ENCODE measurements around the gene ACSM6. TPM values are rescaled to one million over a fixed set of nuclear protein-coding genes. Genes with fewer than 3 reads are reported as not detected.
"Not testable (repeated sequence)": the region's sequence is repeated elsewhere in the genome, so short reads cannot be mapped to it uniquely, and the experiment has no call there.

The ACSM6 gene
- total RNA-seq, 3 donors from 2014 or later = 0.66 TPM; not detected in 2

GRCh38 chr10:95229724-95230627 is 35.9 kb downstream of the ACSM6 start:
- Histone ChIP-seq H3K4me3 (peak overlapping the region in 2 of 3 donors; percentile 53 to 57), H3K27ac (peak overlapping the region in 1 of 2 donors; percentile 65), H3K36me3 (no peaks in the 10 kb centered on the region), H3K4me1 (no peaks in the 10 kb centered on the region), H3K27me3 (no peaks in the 10 kb centered on the region), H3K9me3 (no peaks in the 10 kb centered on the region)
- TF ChIP-seq CTCF (IDR thresholded peaks at IDR 0.05) = no peak
- TF ChIP-seq POLR2A (IDR thresholded peaks at IDR 0.05) = no peak
- TF ChIP-seq POLR2AphosphoS5 (IDR thresholded peaks at IDR 0.05) = no peak
- DNase-seq (ENCODE audit: low spot score in 2 of 2) = no peak
- intact Hi-C loops (cut with DNase I; ENCODE audit: low total_unique reads) = no loop called here

- H3K27me3 ChIP-seq; H3K4me1 ChIP-seq; intact Hi-C loops (cut with DNase I; ENCODE audit: low total_unique reads); H3K9me3 ChIP-seq; H3K36me3 ChIP-seq; DNase-seq (ENCODE audit: low spot score in 2 of 2): not testable (repeated sequence)
- H3K4me3 ChIP-seq = peak overlapping the region; percentile 17 to 57 (median 53)
- peak overlapping the region; percentile 20 to 65 for H3K27ac ChIP-seq
These were observed 36.9 kb downstream of the ACSM6 start for GRCh38 chr10:95230677-95231586.

GRCh38 chr10:95233377-95234034 is 39.5 kb downstream of the ACSM6 start:
- Histone ChIP-seq H3K4me3 (no peak overlapping the region), H3K9me3 (no peaks in the 10 kb centered on the region), H3K4me1 (no peaks in the 10 kb centered on the region), H3K36me3 (no peaks in the 10 kb centered on the region), H3K27me3 (no peaks in the 10 kb centered on the region), H3K27ac (no peak overlapping the region)
- intact Hi-C loops (cut with DNase I; ENCODE audit: low total_unique reads) = no loop called here
- TF ChIP-seq POLR2A (IDR thresholded peaks at IDR 0.05) (no peak), POLR2AphosphoS5 (IDR thresholded peaks at IDR 0.05) (no peak), CTCF (IDR thresholded peaks at IDR 0.05) (no peak)
- DNase-seq (ENCODE audit: low spot score in 2 of 2) = no peak

GRCh38 chr10:95234951-95235350 is 40.9 kb downstream of the ACSM6 start:
- Histone ChIP-seq H3K27ac (no peak overlapping the region), H3K27me3 (no peaks in the 10 kb centered on the region), H3K4me1 (no peaks in the 10 kb centered on the region), H3K9me3 (no peaks in the 10 kb centered on the region), H3K36me3 (no peaks in the 10 kb centered on the region), H3K4me3 (no peak overlapping the region)
- DNase-seq (ENCODE audit: low spot score in 2 of 2) = no peak
- TF ChIP-seq POLR2A (IDR thresholded peaks at IDR 0.05) (no peak), POLR2AphosphoS5 (IDR thresholded peaks at IDR 0.05) (no peak), CTCF (IDR thresholded peaks at IDR 0.05) (no peak)
- intact Hi-C loops (cut with DNase I; ENCODE audit: low total_unique reads) = no loop called here

- Histone ChIP-seq H3K27me3 (no peaks in the 10 kb centered on the region), H3K4me3 (no peak overlapping the region), H3K9me3 (no peaks in the 10 kb centered on the region), H3K4me1 (no peaks in the 10 kb centered on the region), H3K27ac (no peak overlapping the region), H3K36me3 (no peaks in the 10 kb centered on the region)
- TF ChIP-seq POLR2A (IDR thresholded peaks at IDR 0.05) = no peak
- TF ChIP-seq CTCF (IDR thresholded peaks at IDR 0.05) = no peak
- TF ChIP-seq POLR2AphosphoS5 (IDR thresholded peaks at IDR 0.05) = no peak
- intact Hi-C loops (cut with DNase I; ENCODE audit: low total_unique reads) = no loop called here
- DNase-seq (ENCODE audit: low spot score in 2 of 2) = no peak
These were observed 41.6 kb downstream of the ACSM6 start for GRCh38 chr10:95235676-95236067.

All from breast epithelium (tissue), 4 donors.